HG03521 (cell line): ENCODE measurements around the gene ROR1.

Experiments
- ATAC-seq: cut with Tn5 transposase; IDR thresholded peaks from one replicate; pipeline ENCODE4 v1.9.1; 2021; ENCODE audit warnings: mild to moderate bottlenecking, moderate library complexity; ENCODE audit not compliant: unreplicated experiment

Gene ROR1

GRCh38 chr1:63924600-63924999, 150.8 kb downstream of the ROR1 start:
- ATAC-seq, result no peak

GRCh38 chr1:63928186-63929105, 154.6 kb downstream of the ROR1 start:
- no peak for ATAC-seq

- ATAC-seq, result no peak
Measured at GRCh38 chr1:63929106-63929478, 155.3 kb downstream of the ROR1 start.

- no peak for ATAC-seq
Measured at GRCh38 chr1:63931468-63931867, 157.7 kb downstream of the ROR1 start.

GRCh38 chr1:63934697-63935096, 160.9 kb downstream of the ROR1 start:
- no peak for ATAC-seq

GRCh38 chr1:63935143-63935542, 161.3 kb downstream of the ROR1 start:
- ATAC-seq, result peak; percentile 19

- peak; percentile 73 for ATAC-seq
Measured at GRCh38 chr1:63935553-63935952, 161.7 kb downstream of the ROR1 start.

GRCh38 chr1:63936276-63936675, 162.5 kb downstream of the ROR1 start:
- ATAC-seq, result no peak

- ATAC-seq, result no peak
Measured at GRCh38 chr1:63936801-63937200, 163.0 kb downstream of the ROR1 start.

GRCh38 chr1:63937461-63938022, 163.7 kb downstream of the ROR1 start:
- no peak for ATAC-seq

- ATAC-seq, result no peak
Measured at GRCh38 chr1:63940440-63940839, 166.6 kb downstream of the ROR1 start.

GRCh38 chr1:63943393-63943792, 169.6 kb downstream of the ROR1 start:
- ATAC-seq, result no peak

- ATAC-seq, result no peak
Measured at GRCh38 chr1:63945943-63946342, 172.1 kb downstream of the ROR1 start.

GRCh38 chr1:63946866-63947491, 173.2 kb downstream of the ROR1 start:
- no peak for ATAC-seq

GRCh38 chr1:63947904-63948303, 174.1 kb downstream of the ROR1 start:
- no peak for ATAC-seq

- no peak for ATAC-seq
Measured at GRCh38 chr1:63950023-63950422, 176.2 kb downstream of the ROR1 start.

- no peak for ATAC-seq
Measured at GRCh38 chr1:63951059-63951946, 177.5 kb downstream of the ROR1 start.

GRCh38 chr1:63954187-63954586, 180.4 kb downstream of the ROR1 start:
- ATAC-seq, result no peak

- no peak for ATAC-seq
Measured at GRCh38 chr1:63955370-63956145, 181.7 kb downstream of the ROR1 start.

GRCh38 chr1:63958556-63958955, 184.7 kb downstream of the ROR1 start:
- no peak for ATAC-seq
